ENCODE measurements around the gene LTF. TPM values are rescaled to one million over a fixed set of nuclear protein-coding genes. Genes with fewer than 3 reads are reported as not detected.

LTF gene
- total RNA-seq, 1 donor from 2014 or later, result not detected

GRCh38 chr3:46422617-46423016 is 42.1 kb downstream of the LTF start:
- Mint-ChIP-seq H3K4me3 (ENCODE audit: unreplicated experiment) (no peak overlapping the region), H3K36me3 (ENCODE audit: unreplicated experiment) (no peaks in the 10 kb centered on the region), H3K27me3 (ENCODE audit: unreplicated experiment) (peaks cover 5% of the 10 kb centered on the region), H3K4me1 (ENCODE audit: low read depth, unreplicated experiment) (peaks cover 6% of the 10 kb centered on the region), H3K27ac (ENCODE audit: unreplicated experiment) (no peak overlapping the region), H3K9me3 (ENCODE audit: unreplicated experiment) (no peaks in the 10 kb centered on the region)
- DNase-seq, result peak; percentile 34
- TF ChIP-seq CTCF (IDR thresholded peaks at IDR 0.05; ENCODE audit: partially characterized antibody, unreplicated experiment), result no peak

GRCh38 chr3:46420931-46421330 is 43.8 kb downstream of the LTF start:
- no peak for TF ChIP-seq CTCF (IDR thresholded peaks at IDR 0.05; ENCODE audit: partially characterized antibody, unreplicated experiment)
- Mint-ChIP-seq H3K27ac (ENCODE audit: unreplicated experiment) (no peak overlapping the region), H3K4me3 (ENCODE audit: unreplicated experiment) (no peak overlapping the region), H3K9me3 (ENCODE audit: unreplicated experiment) (peaks cover 2% of the 10 kb centered on the region), H3K36me3 (ENCODE audit: unreplicated experiment) (no peaks in the 10 kb centered on the region), H3K4me1 (ENCODE audit: low read depth, unreplicated experiment) (peaks cover 6% of the 10 kb centered on the region), H3K27me3 (ENCODE audit: unreplicated experiment) (peaks cover 5% of the 10 kb centered on the region)
- no peak for DNase-seq

GRCh38 chr3:46419816-46420215 is 44.9 kb downstream of the LTF start:
- H3K9me3 Mint-ChIP-seq (ENCODE audit: unreplicated experiment), result peaks cover 2% of the 10 kb centered on the region

GRCh38 chr3:46417841-46418611 is 46.7 kb downstream of the LTF start:
- no peak overlapping the region for H3K4me3 Mint-ChIP-seq (ENCODE audit: unreplicated experiment)
- peaks cover 3% of the 10 kb centered on the region for H3K27me3 Mint-ChIP-seq (ENCODE audit: unreplicated experiment)
- H3K4me1 Mint-ChIP-seq (ENCODE audit: low read depth, unreplicated experiment), result peaks cover 1% of the 10 kb centered on the region
- TF ChIP-seq CTCF (IDR thresholded peaks at IDR 0.05; ENCODE audit: partially characterized antibody, unreplicated experiment), result no peak
- no peak overlapping the region for H3K27ac Mint-ChIP-seq (ENCODE audit: unreplicated experiment)
- DNase-seq, result no peak
- no peaks in the 10 kb centered on the region for H3K36me3 Mint-ChIP-seq (ENCODE audit: unreplicated experiment)
- peaks cover 2% of the 10 kb centered on the region for H3K9me3 Mint-ChIP-seq (ENCODE audit: unreplicated experiment)

More at GRCh38 chr3:46419816-46420215, 44.9 kb downstream of the LTF start:
- no peak overlapping the region for H3K27ac Mint-ChIP-seq (ENCODE audit: unreplicated experiment)
- no peak for DNase-seq
- H3K4me1 Mint-ChIP-seq (ENCODE audit: low read depth, unreplicated experiment), result peaks cover 6% of the 10 kb centered on the region
- no peak overlapping the region for H3K4me3 Mint-ChIP-seq (ENCODE audit: unreplicated experiment)
- peaks cover 5% of the 10 kb centered on the region for H3K27me3 Mint-ChIP-seq (ENCODE audit: unreplicated experiment)
- H3K36me3 Mint-ChIP-seq (ENCODE audit: unreplicated experiment), result no peaks in the 10 kb centered on the region
- no peak for TF ChIP-seq CTCF (IDR thresholded peaks at IDR 0.05; ENCODE audit: partially characterized antibody, unreplicated experiment)

- no peaks in the 10 kb centered on the region for H3K4me1 Mint-ChIP-seq (ENCODE audit: low read depth, unreplicated experiment)
- H3K9me3 Mint-ChIP-seq (ENCODE audit: unreplicated experiment), result peaks cover 2% of the 10 kb centered on the region
- TF ChIP-seq CTCF (IDR thresholded peaks at IDR 0.05; ENCODE audit: partially characterized antibody, unreplicated experiment), result no peak
- H3K36me3 Mint-ChIP-seq (ENCODE audit: unreplicated experiment), result no peaks in the 10 kb centered on the region
- DNase-seq, result no peak
- no peak overlapping the region for H3K4me3 Mint-ChIP-seq (ENCODE audit: unreplicated experiment)
- peaks cover 2% of the 10 kb centered on the region for H3K27me3 Mint-ChIP-seq (ENCODE audit: unreplicated experiment)
- no peak overlapping the region for H3K27ac Mint-ChIP-seq (ENCODE audit: unreplicated experiment)
These were observed 47.7 kb downstream of the LTF start for GRCh38 chr3:46416811-46417510.

Data from glutamatergic neuron (in vitro differentiated cells).